ENCODE results near the gene DOK4. TPM values are rescaled to one million over a fixed set of nuclear protein-coding genes. Genes with fewer than 3 reads are reported as not detected.
A peak's percentile ranks its signal among the peaks of the same experiment; 100 is the strongest.

DOK4 gene
- total and polyA plus RNA-seq, 4 donors: 7.8 to 24.6 (median 18.1) TPM

- TF ChIP-seq, protein P1, sequence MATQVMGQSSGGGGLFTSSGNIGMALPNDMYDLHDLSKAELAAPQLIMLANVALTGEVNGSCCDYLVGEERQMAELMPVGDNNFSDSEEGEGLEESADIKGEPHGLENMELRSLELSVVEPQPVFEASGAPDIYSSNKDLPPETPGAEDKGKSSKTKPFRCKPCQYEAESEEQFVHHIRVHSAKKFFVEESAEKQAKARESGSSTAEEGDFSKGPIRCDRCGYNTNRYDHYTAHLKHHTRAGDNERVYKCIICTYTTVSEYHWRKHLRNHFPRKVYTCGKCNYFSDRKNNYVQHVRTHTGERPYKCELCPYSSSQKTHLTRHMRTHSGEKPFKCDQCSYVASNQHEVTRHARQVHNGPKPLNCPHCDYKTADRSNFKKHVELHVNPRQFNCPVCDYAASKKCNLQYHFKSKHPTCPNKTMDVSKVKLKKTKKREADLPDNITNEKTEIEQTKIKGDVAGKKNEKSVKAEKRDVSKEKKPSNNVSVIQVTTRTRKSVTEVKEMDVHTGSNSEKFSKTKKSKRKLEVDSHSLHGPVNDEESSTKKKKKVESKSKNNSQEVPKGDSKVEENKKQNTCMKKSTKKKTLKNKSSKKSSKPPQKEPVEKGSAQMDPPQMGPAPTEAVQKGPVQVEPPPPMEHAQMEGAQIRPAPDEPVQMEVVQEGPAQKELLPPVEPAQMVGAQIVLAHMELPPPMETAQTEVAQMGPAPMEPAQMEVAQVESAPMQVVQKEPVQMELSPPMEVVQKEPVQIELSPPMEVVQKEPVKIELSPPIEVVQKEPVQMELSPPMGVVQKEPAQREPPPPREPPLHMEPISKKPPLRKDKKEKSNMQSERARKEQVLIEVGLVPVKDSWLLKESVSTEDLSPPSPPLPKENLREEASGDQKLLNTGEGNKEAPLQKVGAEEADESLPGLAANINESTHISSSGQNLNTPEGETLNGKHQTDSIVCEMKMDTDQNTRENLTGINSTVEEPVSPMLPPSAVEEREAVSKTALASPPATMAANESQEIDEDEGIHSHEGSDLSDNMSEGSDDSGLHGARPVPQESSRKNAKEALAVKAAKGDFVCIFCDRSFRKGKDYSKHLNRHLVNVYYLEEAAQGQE (IDR thresholded peaks at IDR 0.05): peak; percentile 82
- TF ChIP-seq GABPA (IDR thresholded peaks at IDR 0.05 in 1 of 2, conservative IDR thresholded peaks at IDR 0.05 in 1 of 2) (peak; percentile 46 to 93), HNF4G (IDR thresholded peaks at IDR 0.05) (no peak), SP1 (IDR thresholded peaks at IDR 0.05) (no peak), RXRA (IDR thresholded peaks at IDR 0.05) (no peak), JUND (IDR thresholded peaks at IDR 0.05) (no peak), YY1 (IDR thresholded peaks at IDR 0.05) (peak; percentile 99)
Observed at GRCh38 chr16:57447186-57447962, 38.9 kb downstream of the DOK4 start, which contains the start of the genes CIAPIN1 and COQ9 (continued).

DNA sequence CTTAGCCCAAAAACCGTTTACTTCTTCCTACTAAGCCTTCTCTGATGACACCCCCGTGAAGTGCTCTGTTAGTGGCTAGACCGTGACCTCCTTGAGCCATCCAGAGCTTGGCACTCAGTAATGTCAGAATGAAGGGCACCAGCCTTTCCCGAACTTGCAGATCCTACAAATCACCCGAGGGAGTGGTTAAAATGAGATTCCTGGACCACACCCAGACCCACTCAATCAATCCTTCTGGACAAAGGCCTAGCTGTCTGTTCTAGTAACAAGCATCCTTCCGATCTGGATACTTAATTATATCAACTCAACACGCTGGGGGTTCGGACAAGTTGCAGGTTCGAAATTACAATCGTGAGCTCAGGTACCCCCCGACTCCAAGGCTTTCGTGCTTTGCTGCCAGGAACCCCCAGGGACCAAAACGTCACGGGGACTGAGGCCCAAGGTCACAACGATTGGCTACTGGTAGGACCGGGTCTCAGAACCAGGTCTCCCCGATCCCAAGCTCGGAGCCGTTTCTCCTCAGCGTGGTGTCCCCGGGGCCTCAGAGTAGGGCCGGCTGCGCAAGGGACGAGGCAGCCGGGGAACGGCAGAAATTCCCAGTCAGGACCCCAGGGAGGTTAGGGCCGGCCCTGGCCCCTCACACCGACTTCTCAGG is 39.6 kb downstream of the DOK4 start:
- 4% methylated on average over 28 of the region's 28 CpGs for WGBS
- no peak for DNase-seq (ENCODE audit: low spot score)
- TF ChIP-seq SP1 (IDR thresholded peaks at IDR 0.05) (no peak), FOXA1 (IDR thresholded peaks at IDR 0.05) (no peak), JUND (IDR thresholded peaks at IDR 0.05) (no peak), RAD21 (IDR thresholded peaks at IDR 0.05) (no peak), NR2F2 (IDR thresholded peaks at IDR 0.05) (no peak), GABPA (IDR thresholded peaks at IDR 0.05 in 1 of 2, conservative IDR thresholded peaks at IDR 0.05 in 1 of 2) (no peak), FOXA2 (IDR thresholded peaks at IDR 0.05) (no peak), HNF4G (IDR thresholded peaks at IDR 0.05) (no peak), HNF4A (conservative IDR thresholded peaks at IDR 0.05) (no peak), TAF1 (conservative IDR thresholded peaks at IDR 0.05) (no peak), YY1 (IDR thresholded peaks at IDR 0.05) (no peak)
- TF ChIP-seq, protein P2, sequence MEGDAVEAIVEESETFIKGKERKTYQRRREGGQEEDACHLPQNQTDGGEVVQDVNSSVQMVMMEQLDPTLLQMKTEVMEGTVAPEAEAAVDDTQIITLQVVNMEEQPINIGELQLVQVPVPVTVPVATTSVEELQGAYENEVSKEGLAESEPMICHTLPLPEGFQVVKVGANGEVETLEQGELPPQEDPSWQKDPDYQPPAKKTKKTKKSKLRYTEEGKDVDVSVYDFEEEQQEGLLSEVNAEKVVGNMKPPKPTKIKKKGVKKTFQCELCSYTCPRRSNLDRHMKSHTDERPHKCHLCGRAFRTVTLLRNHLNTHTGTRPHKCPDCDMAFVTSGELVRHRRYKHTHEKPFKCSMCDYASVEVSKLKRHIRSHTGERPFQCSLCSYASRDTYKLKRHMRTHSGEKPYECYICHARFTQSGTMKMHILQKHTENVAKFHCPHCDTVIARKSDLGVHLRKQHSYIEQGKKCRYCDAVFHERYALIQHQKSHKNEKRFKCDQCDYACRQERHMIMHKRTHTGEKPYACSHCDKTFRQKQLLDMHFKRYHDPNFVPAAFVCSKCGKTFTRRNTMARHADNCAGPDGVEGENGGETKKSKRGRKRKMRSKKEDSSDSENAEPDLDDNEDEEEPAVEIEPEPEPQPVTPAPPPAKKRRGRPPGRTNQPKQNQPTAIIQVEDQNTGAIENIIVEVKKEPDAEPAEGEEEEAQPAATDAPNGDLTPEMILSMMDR (IDR thresholded peaks at IDR 0.05; ENCODE audit: low read depth, low read length, missing input control): no peak

More for the DNA sequence above, 39.6 kb downstream of the DOK4 start:
- Histone ChIP-seq H3K4me3 (ENCODE audit: low read depth in 1 of 3, low read length in 3 of 3) (peak overlapping the region; percentile 88 to 97 (median 90)), H3K9me3 (ENCODE audit: control insufficient read depth in 4 of 4, low read length in 3 of 4) (no peaks in the 10 kb centered on the region), H3K27me3 (ENCODE audit: control insufficient read depth in 4 of 4, insufficient read depth in 4 of 4, low read length in 3 of 4) (no peaks in the 10 kb centered on the region), H3K9ac (ENCODE audit: low read depth in 1 of 2, low read length in 2 of 2) (peak overlapping the region; percentile 1 to 68), H3K36me3 (ENCODE audit: control insufficient read depth in 4 of 4, insufficient read depth in 3 of 4, low read depth in 1 of 4, low read length in 3 of 4) (peaks cover 0 to 12% (median 5%) of the 10 kb centered on the region in 4 donors), H3K4me1 (ENCODE audit: control insufficient read depth in 4 of 4, insufficient read depth in 4 of 4, low read length in 3 of 4) (peaks cover 4 to 26% (median 16%) of the 10 kb centered on the region in 4 donors), H3K27ac (ENCODE audit: low read depth in 1 of 2, low read length in 2 of 2) (peak overlapping the region; percentile 83 to 96)
